ENCODE data around the gene VEGFA. TPM values are rescaled to one million over a fixed set of nuclear protein-coding genes. Genes with fewer than 3 reads are reported as not detected.
A peak's percentile ranks its signal among the peaks of the same experiment; 100 is the strongest.

The VEGFA gene
- 312 TPM for polyA plus RNA-seq (ENCODE audit: insufficient read length)
- long read RNA-seq, donor 1, transcript VEGFA-205 (7 exons, 3,535 nt): minor isoform, 22 of 136 reads
- long read RNA-seq, donor 1, transcript VEGFA-211 (4 exons, 1,683 nt): major isoform, 29 of 136 reads
- long read RNA-seq, donor 1, transcript VEGFA-227 (6 exons, 984 nt): minor isoform, 16 of 136 reads
- long read RNA-seq, donor 1, transcript VEGFA-216 (3 exons, 475 nt): minor isoform, 21 of 136 reads
- long read RNA-seq, donor 1, partial matches to known transcripts: 8 of 136 reads
- long read RNA-seq, donor 1, other reads (novel, unspliced or antisense): 7 of 136 reads
- long read RNA-seq, donor 2, full-length matches to known transcripts: 125 of 269 reads
- long read RNA-seq, donor 2, partial matches to known transcripts: 103 of 269 reads
- long read RNA-seq, donor 2, other reads (novel, unspliced or antisense): 41 of 269 reads
- long read RNA-seq, donor 3, full-length matches to known transcripts: 77 of 84 reads
- long read RNA-seq, donor 3, partial matches to known transcripts: 7 of 84 reads
- long read RNA-seq, donor 3, other reads (novel, unspliced or antisense): 0 of 84 reads
- long read RNA-seq, donor 4, partial matches to known transcripts: 0 of 9 reads
- long read RNA-seq, donor 4, other reads (novel, unspliced or antisense): 0 of 9 reads
- long read RNA-seq, donor 5, full-length matches to known transcripts: 116 of 133 reads
- long read RNA-seq, donor 5, partial matches to known transcripts: 0 of 133 reads
- long read RNA-seq, donor 5, other reads (novel, unspliced or antisense): 17 of 133 reads
- long read RNA-seq, donor 6, transcript VEGFA-205 (7 exons, 3,535 nt): minor isoform, 14 of 57 reads
- long read RNA-seq, donor 6, transcript VEGFA-211 (4 exons, 1,683 nt): major isoform, 16 of 57 reads
- long read RNA-seq, donor 6, transcript VEGFA-216 (3 exons, 475 nt): minor isoform, 10 of 57 reads
- long read RNA-seq, donor 6, transcript VEGFA-227 (6 exons, 984 nt): minor isoform, 8 of 57 reads
- long read RNA-seq, donor 6, partial matches to known transcripts: 0 of 57 reads
- long read RNA-seq, donor 6, other reads (novel, unspliced or antisense): 0 of 57 reads
- long read RNA-seq, donor 7, transcript VEGFA-216 (3 exons, 475 nt): minor isoform, 27 of 224 reads
- long read RNA-seq, donor 7, transcript VEGFA-227 (6 exons, 984 nt): minor isoform, 20 of 224 reads
- long read RNA-seq, donor 7, transcript VEGFA-205 (7 exons, 3,535 nt): minor isoform, 41 of 224 reads
- long read RNA-seq, donor 7, transcript VEGFA-211 (4 exons, 1,683 nt): major isoform, 43 of 224 reads
- long read RNA-seq, donor 7, partial matches to known transcripts: 17 of 224 reads
- long read RNA-seq, donor 7, other reads (novel, unspliced or antisense): 37 of 224 reads
- long read RNA-seq, donor 8, full-length matches to known transcripts: 49 of 67 reads
- long read RNA-seq, donor 8, partial matches to known transcripts: 18 of 67 reads
- long read RNA-seq, donor 8, other reads (novel, unspliced or antisense): 0 of 67 reads

DNA sequence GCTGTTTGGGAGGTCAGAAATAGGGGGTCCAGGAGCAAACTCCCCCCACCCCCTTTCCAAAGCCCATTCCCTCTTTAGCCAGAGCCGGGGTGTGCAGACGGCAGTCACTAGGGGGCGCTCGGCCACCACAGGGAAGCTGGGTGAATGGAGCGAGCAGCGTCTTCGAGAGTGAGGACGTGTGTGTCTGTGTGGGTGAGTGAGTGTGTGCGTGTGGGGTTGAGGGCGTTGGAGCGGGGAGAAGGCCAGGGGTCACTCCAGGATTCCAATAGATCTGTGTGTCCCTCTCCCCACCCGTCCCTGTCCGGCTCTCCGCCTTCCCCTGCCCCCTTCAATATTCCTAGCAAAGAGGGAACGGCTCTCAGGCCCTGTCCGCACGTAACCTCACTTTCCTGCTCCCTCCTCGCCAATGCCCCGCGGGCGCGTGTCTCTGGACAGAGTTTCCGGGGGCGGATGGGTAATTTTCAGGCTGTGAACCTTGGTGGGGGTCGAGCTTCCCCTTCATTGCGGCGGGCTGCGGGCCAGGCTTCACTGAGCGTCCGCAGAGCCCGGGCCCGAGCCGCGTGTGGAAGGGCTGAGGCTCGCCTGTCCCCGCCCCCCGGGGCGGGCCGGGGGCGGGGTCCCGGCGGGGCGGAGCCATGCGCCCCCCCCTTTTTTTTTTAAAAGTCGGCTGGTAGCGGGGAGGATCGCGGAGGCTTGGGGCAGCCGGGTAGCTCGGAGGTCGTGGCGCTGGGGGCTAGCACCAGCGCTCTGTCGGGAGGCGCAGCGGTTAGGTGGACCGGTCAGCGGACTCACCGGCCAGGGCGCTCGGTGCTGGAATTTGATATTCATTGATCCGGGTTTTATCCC, at the start of gene VEGFA:
TSS of gene VEGFA (plus strand) at position 686 of the 846 bp plus-strand sequence.
- DNase-seq: peak; percentile 89

DNA sequence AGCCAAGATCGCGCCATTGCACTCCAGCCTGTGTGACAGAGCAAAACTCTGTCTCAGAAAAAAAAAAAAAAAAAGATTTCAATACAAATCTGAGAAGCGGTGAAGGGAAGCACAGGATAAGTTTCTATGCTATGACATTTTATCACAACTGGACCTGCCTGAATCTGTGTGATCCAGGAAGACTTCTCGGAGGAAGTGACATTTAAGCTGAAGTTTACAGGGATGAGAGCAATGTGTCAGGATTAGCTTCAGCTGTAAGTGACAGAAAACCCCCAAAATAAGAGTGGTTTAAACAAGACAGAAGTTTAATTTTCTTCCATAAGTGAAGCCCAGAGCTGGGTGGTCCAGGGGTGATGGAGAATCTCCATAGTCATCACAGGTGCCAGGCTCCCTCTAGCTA, 49.0 kb upstream of the VEGFA start:
- no peak for DNase-seq

DNA sequence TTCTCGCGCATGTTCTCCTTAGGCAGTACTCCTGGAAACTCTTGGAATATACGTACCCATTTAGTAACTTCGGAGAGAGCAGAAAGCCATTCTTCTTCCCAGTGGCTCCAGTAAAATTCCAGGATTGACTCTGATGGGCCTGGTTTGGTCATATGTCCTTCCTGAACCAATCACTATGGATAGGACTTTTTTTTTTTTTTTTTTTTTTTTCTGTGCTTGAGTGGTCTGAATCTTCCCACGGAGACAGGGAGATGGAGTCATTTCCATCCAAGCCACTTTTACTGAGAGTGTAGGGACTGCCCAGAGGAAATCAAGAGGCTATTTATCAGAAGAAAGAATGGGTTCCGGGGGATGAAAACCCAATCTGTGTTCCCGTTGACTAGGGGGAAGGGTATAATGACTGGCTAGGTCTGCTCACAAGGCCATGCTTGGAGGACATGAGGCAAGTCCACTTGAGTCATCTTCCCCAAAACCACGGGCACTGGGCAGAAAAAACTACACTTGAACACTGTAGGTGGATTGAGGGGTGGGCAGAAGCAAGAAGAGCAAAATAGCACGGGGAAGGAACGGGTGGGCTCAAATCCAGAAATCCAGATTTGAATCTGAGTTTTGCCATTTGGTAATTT, 47.0 kb upstream of the VEGFA start:
- DNase-seq: no peak

DNA sequence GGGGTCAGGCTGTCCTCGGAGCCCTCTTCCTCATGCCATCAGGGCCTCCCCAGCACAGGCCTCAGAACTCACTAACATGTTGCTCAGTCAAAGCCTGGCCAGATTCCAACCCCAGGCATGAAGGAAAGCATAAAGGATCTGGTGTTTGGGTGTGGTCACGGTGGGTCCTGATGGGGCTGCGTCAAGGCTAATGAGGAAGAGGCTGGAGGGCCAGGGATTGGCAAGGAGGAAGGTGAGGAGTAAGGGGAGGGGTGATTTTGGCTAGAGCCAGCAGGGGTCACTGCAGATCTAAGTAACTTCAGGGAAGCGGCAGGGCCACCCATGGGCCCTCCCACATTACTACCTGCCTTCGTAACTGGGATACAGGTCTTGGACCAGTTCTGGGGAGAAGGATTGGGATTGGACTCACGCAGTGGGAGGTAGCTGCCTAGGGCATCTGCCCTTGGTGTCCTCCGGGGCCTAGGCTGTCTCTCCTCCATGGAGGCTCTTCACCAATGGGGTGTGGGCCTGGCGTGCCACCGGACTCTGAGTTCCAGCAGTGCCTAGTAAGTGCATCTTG, 46.2 kb upstream of the VEGFA start:
- DNase-seq: no peak

DNA sequence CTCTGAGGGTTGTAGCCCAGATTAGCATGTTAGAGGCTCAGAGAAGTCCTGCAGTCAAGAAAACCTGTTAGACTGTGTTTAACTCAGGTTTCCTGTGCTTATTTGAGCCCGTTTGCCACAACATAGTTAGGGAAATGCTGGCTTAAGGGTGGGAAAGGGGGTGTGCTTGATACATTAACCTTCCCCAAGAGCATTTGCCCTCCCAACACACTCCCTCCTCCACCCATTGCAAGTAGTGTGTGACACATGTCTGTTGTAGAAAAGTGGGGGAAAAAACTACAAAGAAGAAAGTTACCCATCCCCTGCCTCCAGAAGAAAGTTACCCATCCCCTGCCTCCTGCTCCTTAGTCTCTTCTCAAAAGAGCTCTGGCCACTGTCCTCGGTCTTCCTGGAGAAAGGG, 45.7 kb upstream of the VEGFA start:
- no peak for DNase-seq

DNA sequence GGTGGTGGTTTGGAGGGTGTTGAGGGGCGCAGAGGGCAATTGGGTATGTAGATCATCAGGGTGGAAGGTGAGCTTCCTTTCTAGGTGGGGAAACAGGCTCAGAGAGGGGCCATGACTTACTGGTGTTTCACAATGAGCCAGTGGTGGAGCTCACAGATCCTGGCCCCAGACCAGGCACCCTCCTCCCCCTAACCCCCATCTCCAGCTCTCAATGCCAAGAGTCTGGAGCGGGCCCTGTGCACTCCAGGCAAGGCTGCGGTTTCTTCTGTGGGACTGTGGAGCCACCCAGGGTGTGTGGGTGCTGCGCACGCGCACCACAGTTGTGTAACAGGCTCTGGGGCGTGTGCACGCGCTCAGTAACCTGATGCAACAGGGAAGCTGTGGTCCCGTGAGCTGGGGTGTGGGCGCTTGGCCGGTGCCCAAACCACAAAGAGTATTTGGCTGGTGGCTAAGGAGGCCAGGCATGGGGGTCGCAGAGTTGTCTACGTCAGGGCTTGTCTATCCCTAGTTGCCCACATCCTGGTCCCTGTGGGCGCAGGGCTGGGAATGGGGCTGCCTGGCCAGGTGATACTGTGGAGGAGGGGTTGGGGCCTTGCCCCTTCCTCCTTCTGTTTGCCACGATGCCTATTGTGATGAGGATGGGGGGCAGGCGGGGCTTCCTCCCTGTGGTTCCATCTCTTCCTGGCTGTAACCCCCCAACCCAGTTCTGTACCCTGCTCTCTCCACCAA, 44.9 kb upstream of the VEGFA start:
- no peak for DNase-seq

DNA sequence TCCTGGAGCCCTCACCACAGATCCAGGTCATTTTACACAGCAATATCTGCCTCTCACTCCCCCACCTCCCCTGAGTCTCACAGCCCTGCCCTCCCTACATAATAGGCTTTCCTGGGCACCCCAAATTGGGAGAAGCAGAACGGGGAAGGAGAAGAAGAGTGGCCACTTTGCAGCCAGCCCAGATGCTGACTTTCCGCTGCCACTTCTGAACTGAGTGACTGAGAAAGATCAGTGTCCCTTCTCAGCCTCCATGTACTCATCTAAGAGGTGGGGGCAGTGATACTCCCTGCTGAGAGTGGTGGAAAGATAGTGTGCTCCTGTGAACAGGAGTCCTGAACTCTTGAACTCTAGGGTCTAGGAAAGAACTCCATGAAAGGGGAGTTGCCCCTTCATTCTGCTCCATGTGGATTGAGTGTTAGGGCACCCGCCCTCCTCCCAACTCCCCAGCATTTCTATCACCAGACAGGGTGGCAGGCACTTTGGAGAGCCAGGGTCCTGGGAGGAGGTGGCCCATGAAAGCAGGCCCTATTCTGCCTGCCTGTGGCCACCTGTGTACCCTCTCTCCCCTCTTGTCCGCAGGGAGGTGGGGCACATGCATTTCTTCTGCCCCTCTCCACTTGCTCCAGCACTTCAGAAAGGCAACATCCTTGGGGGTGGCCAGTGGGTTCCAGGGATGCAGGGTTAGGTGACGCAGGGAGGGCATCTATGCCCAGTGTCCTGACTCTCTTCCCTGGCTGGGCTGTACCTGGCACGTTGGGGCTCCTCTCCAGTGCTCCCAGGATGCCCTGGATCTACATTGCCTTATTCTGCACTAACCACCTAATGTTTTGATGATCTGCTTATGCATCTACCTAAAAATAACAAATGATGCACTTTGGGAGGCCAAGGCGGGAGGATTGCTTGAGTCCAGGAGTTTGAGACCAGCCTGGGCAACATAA, 44.1 kb upstream of the VEGFA start:
- no peak for DNase-seq

DNA sequence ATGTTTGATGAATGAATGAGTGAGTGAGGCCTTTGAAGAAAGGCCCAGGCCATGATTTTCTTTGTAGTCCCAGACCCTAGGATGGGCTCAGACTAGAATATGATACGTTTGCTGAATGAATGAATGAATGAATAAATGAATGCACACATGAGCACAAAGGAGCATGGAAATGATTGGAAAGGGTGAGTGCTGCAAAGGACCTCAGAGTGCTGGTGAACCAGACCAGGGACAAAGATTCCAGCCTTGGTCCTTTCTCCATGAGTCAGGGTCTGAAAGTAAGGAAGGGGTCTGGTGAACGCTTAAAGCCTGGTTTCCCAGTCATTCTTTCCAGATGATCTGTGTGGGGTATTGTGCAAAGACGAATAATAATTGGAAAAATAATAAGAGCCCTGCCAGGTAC, 42.4 kb upstream of the VEGFA start:
- no peak for DNase-seq

DNA sequence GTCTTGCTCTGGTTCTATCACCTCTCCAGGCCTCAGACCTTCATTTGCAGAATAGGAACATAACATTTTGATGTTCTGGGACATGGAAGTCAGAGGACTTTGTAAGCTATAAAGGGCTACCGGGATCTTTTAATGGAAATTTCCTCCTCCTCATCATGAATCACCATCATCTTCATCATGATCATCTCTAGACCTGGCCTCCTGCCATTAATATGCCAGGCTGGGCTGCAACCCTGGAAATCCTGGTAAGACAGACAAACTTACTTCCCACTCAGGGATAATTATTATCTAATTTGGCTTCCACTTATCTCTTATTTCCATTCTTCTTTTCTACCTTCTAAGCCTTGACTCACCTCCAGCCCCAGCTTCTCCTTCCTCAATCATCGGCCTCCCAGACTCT, 41.4 kb upstream of the VEGFA start:
- DNase-seq: no peak

DNA sequence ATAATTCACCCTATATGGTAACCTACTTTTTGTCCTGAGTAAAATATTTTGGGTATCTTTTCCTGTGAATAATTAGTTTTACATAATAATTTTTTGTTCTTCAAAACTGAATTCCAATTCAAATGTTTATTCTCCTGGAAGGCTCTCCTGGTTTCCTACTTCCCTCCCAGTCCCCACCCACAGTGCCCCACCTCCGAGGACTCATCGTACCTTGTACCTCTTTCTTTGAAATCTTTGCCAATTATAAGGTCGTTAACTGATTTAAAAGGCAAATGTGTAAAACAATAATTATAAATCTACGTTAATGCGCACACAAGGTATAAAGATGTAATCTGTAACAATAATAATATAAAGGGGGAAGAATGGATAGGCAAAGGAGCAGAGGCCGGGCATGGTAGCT, 40.5 kb upstream of the VEGFA start:
- no peak for DNase-seq

DNA sequence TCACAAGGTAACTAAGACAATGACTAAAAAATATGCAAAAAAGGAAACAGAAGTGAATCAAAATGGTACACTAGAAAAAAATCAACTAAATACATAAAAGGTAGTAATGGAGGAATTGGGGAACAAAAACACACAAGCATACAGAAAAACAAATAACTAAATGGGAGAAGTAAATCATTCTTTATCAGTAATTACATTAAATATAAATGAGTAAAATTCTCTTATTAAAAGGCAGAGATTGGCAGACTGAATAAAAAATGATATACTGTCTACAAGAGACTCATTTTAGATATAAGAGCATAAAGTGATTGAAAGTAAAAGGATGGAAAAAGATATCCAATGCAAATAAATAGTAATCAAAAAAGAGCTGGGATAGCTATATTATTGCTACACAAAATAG, 39.4 kb upstream of the VEGFA start:
- no peak for DNase-seq

DNA sequence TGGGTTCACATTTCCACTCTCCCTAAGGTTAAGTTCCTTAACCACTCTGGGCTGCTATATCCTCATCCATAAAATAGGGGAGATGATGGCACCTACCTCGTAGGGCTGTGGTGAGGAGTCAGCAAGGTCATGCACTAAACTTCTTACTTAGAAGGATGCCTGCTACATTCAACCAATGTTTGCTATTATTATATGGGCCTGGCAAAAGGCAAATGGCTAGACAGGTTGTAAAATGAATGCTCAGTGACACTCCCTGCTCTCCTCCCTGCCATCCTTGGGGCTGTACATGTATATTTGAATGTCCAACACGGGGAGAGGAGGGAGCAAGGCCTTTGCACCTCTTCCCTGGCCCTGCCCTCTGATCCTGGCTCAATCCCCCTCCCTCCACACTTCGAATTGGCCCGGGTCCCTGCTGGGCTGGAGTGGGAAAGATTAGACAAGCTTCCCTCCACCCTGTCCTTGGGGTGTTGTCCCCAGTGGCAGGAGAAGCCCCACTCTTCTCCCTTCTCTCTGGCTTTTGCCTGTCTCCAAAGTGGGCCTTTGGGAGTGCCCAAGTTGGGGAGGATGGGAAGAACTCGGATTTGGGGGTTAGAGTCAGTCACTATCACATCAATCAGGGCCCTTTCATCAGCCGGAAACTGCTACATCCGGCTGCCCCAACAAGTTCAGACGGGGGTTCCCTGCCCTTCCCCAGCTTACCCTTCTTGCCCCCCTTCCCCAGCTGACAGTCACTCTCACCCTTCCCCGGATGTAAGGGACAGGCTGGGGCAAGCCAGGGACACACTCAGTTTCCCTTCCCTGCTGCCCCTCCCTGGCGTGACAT, 36.3 kb upstream of the VEGFA start:
- no peak for DNase-seq

DNA sequence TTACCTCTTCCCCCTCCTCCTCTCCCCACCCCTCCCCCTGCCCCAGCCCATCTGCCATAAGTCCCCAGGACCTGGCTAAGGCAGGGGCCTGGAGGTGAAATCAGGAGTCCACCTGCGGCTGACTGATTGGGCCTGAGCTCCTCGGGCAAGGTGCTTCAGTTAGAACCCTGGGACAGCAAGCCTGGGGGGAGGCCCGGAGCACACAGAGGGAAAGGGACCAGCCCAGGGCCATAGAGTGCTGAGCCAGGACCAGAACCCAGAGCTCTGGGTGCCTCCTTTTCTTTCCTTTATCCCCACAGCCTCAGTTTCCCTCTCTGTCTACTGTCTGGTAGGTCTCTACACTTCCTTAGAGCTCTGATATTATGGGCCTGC, 35.7 kb upstream of the VEGFA start:
- DNase-seq: no peak

DNA sequence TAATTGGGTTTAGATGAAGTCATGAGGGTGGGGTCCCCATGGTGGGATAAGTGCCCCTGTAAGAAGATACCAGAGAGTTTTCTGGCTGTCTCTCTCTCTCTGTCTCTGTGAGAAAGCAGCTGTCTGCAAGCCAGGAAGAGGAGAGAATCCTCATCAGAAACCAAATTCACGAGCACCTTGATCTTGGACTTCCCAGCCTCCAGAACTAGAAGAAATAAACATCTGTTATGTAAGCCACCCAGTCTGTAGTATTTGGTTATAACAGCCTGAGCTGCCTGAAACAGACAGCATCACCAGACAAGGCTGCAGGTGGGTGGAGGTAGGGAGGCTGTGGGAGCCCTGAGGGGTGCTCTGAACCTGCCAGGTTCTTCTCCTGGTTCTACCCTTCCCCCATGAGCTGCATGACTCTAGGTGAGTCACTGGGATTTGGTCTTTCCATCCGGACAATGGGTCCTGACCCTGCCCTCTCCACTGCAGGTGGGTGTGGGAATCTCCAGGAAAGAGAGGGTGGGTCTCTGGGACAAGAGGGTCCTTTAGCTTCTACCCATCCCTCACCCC, 34.3 kb upstream of the VEGFA start:
- DNase-seq: no peak

DNA sequence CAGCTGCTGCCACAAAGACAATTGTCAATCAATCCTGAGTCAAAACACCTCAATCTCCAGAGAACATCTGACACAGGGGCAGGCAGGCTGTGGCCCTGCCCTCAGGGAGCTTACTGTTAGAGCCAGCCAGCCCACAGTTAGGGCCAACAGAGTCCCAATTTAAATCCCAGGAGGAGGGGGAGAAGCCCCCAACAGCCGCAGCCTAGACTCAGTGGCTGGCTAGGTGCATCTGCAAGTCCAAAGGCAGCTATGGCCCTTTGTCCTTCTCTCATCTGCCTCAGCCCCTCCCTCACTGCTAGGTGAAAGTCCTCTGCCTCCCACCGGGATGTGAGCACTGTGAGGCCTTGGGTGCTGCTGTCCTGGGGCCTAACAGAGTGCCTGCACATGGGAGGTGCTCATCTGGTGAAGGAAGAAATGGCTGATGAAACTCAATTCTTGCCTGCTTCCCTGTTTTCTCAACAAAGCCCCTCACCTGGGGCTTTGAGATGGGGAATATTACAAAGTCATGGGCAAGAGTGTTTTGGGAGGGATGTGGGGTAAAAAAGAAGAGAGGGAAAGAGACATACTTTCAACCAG, 33.7 kb upstream of the VEGFA start:
- DNase-seq: no peak

DNA sequence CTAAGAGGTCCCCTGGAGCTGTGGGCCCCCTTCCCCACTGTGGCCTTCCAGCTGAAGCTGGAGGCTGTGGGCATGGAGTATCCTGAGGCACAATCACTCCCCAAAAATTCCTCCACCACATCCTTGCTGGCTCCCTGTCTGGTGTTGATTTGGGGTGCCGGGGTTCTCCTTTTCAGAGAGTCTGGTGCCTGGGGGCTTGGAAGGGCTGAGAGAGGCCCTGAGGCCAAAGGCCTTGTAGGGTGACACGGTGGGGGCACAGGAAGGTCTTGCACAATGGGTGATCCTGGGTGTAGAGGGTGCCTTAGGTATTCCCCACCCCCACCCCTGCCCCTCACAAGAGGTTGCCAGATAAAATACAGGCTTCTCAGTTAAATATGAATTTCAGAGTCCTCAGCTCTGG, 33.2 kb upstream of the VEGFA start:
- DNase-seq: no peak

Measured in left kidney (tissue), 8 donors.